ENCODE measurements around the gene MSANTD4. TPM values are rescaled to one million over a fixed set of nuclear protein-coding genes. Genes with fewer than 3 reads are reported as not detected.

MSANTD4 gene
- polyA plus RNA-seq, 1 of the 3 experiments (the other 2 are of a cell fraction) = 6.2 TPM

DNA sequence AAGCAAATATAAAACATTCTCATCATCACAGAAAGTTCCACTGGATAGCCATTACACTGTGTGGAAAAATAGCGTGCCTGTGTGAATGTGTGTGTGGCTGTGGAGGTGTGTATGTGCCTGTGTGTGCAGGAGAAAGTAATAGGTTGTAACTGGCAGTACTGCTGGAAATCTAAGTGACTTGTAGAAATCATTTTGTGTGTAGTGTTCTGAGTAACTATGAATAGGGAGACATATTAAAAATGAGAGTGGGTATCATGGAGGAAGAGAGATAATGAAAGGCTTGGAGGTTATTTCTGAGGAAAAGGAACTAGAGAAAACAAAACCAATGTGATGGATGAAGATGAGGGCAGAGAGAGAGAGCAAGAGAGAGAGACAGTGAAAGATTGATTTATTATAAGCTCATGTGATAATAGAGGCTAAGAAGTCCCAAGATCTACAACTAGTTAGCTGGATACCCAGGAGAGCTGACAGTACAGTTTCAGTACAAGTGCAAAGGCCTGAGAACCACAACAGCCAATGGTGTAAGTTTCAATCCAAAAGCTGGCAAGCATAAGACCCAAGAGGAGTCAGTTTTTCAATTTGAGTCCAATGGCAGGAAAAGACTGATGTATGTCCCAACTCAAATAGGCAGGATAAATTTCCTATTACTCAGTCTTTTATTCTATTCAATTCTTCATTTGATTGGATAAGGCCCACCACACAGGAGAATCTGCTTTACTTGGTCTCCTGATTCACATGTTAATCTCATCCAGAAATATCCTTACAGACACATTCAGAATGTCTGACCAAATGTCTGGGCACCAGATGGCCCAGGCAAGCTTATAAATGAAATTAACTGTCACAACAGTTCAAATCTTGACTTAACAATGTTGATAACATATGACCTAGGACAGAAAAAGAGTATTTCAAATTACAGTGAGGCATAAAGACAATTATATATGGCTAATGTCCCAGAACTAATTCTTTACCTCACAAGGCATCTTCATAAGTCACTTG is 40.2 kb upstream of the MSANTD4 start:
- Histone ChIP-seq H3K4me3 (ENCODE audit: low read depth in 2 of 2, low read length in 1 of 2) (no peak overlapping the region), H3K27me3 (ENCODE audit: insufficient read depth) (no peaks in the 10 kb centered on the region), H2AFZ (ENCODE audit: low read depth) (no peak overlapping the region), H3K36me3 (replicated peaks in 1 of 2; ENCODE audit: control insufficient read depth in 1 of 2, insufficient read depth in 2 of 2, low read length in 1 of 2) (no peaks in the 10 kb centered on the region), H3K9me2 (no peaks in the 10 kb centered on the region), H4K20me1 (ENCODE audit: insufficient read depth) (no peaks in the 10 kb centered on the region), H3K4me2 (no peak overlapping the region), H3K9ac (no peak overlapping the region), H3F3A (replicated peaks; ENCODE audit: insufficient read depth) (no peaks in the 10 kb centered on the region), H3K9me3 (no peaks in the 10 kb centered on the region), H3K27ac (ENCODE audit: low read depth in 2 of 2, low read length in 1 of 2) (peak overlapping the region in 1 of 2 experiments; percentile 80; a peak in 1 of 4 replicates), H3K4me1 (ENCODE audit: control insufficient read depth in 1 of 2, insufficient read depth in 2 of 2, low read depth in 1 of 2, low read length in 1 of 2) (no peaks in the 10 kb centered on the region; a peak in 1 of 4 replicates), H3K79me2 (ENCODE audit: insufficient read depth) (no peaks in the 10 kb centered on the region; the same call in 1 of the 2 replicates)
- 92% methylated on average over 1 of the region's 1 CpG for WGBS (ENCODE audit: low lambda C conversion rate)
- peak; percentile 36 for DNase-seq
- ChIA-PET CTCF (interaction anchor here (1.0 kb wide), 1 partner anchor 20 kb away, joined by 3 read pairs; no protein-coding TSS in a partner anchor), POLR2A (no interaction called here)
- peak; percentile 40; the same call in 1 of the 2 replicates for TF ChIP-seq GATA2 (CRISPR knock-in tag; IDR thresholded peaks at IDR 0.05)
- no peak for TF ChIP-seq FOSL2 (IDR thresholded peaks at IDR 0.05; ENCODE audit: borderline replicate concordance, low read depth)
- no peak for TF ChIP-seq FOXJ3 (CRISPR knock-in tag; IDR thresholded peaks at IDR 0.05)
- peak; percentile 35 for TF ChIP-seq CHD2 (IDR thresholded peaks at IDR 0.05; ENCODE audit: low read length, partially characterized antibody)
- no peak for TF ChIP-seq USF1 (IDR thresholded peaks at IDR 0.05; ENCODE audit: borderline replicate concordance, low read depth)
- TF ChIP-seq RCOR1 (IDR thresholded peaks at IDR 0.05; ENCODE audit: low read length) = peak; percentile 97
- TF ChIP-seq, protein P1, sequence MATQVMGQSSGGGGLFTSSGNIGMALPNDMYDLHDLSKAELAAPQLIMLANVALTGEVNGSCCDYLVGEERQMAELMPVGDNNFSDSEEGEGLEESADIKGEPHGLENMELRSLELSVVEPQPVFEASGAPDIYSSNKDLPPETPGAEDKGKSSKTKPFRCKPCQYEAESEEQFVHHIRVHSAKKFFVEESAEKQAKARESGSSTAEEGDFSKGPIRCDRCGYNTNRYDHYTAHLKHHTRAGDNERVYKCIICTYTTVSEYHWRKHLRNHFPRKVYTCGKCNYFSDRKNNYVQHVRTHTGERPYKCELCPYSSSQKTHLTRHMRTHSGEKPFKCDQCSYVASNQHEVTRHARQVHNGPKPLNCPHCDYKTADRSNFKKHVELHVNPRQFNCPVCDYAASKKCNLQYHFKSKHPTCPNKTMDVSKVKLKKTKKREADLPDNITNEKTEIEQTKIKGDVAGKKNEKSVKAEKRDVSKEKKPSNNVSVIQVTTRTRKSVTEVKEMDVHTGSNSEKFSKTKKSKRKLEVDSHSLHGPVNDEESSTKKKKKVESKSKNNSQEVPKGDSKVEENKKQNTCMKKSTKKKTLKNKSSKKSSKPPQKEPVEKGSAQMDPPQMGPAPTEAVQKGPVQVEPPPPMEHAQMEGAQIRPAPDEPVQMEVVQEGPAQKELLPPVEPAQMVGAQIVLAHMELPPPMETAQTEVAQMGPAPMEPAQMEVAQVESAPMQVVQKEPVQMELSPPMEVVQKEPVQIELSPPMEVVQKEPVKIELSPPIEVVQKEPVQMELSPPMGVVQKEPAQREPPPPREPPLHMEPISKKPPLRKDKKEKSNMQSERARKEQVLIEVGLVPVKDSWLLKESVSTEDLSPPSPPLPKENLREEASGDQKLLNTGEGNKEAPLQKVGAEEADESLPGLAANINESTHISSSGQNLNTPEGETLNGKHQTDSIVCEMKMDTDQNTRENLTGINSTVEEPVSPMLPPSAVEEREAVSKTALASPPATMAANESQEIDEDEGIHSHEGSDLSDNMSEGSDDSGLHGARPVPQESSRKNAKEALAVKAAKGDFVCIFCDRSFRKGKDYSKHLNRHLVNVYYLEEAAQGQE (IDR thresholded peaks at IDR 0.05; ENCODE audit: low read depth, low read length) = no peak
- TF ChIP-seq, protein P2, sequence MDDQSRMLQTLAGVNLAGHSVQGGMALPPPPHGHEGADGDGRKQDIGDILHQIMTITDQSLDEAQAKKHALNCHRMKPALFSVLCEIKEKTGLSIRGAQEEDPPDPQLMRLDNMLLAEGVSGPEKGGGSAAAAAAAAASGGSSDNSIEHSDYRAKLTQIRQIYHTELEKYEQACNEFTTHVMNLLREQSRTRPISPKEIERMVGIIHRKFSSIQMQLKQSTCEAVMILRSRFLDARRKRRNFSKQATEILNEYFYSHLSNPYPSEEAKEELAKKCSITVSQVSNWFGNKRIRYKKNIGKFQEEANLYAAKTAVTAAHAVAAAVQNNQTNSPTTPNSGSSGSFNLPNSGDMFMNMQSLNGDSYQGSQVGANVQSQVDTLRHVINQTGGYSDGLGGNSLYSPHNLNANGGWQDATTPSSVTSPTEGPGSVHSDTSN (IDR thresholded peaks at IDR 0.05) = peak; percentile 46; the same call in 1 of the 2 replicates
- TF ChIP-seq ELF1 (IDR thresholded peaks at IDR 0.05) = no peak
- no peak for TF ChIP-seq RAD21 (IDR thresholded peaks at IDR 0.05; ENCODE audit: low read length)
- TF ChIP-seq FOXM1 (IDR thresholded peaks at IDR 0.05; ENCODE audit: low read depth) = no peak
- TF ChIP-seq YY1 (IDR thresholded peaks at IDR 0.05; ENCODE audit: low read depth) = no peak
- TF ChIP-seq POLR2AphosphoS5 (IDR thresholded peaks at IDR 0.05; ENCODE audit: low read depth, low read length) = peak; percentile 52; the same call in 1 of the 2 replicates
- TF ChIP-seq EP300 (IDR thresholded peaks at IDR 0.05; ENCODE audit: borderline replicate concordance in 1 of 2, low read depth in 1 of 2, low read length in 1 of 2) = peak in 1 of 2 experiments; percentile 59; a peak in 1 of 4 replicates
- TF ChIP-seq TEAD4 (IDR thresholded peaks at IDR 0.05; ENCODE audit: borderline replicate concordance, insufficient read depth) = no peak
- peak; percentile 77; the same call in 1 of the 2 replicates for TF ChIP-seq TCF12 (IDR thresholded peaks at IDR 0.05)

Measured in SK-N-SH (cell line).